Vagina (tissue), 2 donors: ENCODE results near the gene YTHDF2. TPM values are rescaled to one million over a fixed set of nuclear protein-coding genes. Genes with fewer than 3 reads are reported as not detected.
"Not testable (repeated sequence)": the region's sequence is repeated elsewhere in the genome, so short reads cannot be mapped to it uniquely, and the experiment has no call there.

Experiments used
- DNase-seq, 2 donors: peaks; one replicate each; pipeline ENCODE4 v3.0.0-alpha.2; 2017; ENCODE audit errors: extremely low spot score in 2 of 2
- H3K27ac ChIP-seq: fragments of 200-600 bp; sonication (generic); one replicate; pipeline ENCODE4 v1.5.1; 2019
- H3K27me3 ChIP-seq: fragments of 200-600 bp; sonication (generic); one replicate; pipeline ENCODE4 v1.5.1; 2019
- H3K36me3 ChIP-seq, 2 donors: fragments of 200-600 bp; sonication (generic); one replicate each; pipeline ENCODE4 v1.5.1; 2017 to 2019
- H3K4me1 ChIP-seq: fragments of 200-600 bp; sonication (generic); one replicate; pipeline ENCODE4 v1.5.1; 2019
- H3K4me3 ChIP-seq, 2 donors: fragments of 200-600 bp; sonication (generic); 1 replicate in 1 of 2; 2 replicates in 1 of 2; pipeline ENCODE4 v1.5.1; 2016 to 2019
- H3K9me3 ChIP-seq: fragments of 200-600 bp; sonication (generic); one replicate; pipeline ENCODE4 v1.5.1; 2019
- POLR2A ChIP-seq, 2 donors: fragments of 450-650 bp; IDR thresholded peaks; one replicate each; pipeline ENCODE4 v1.6.1; 2017; ENCODE audit warnings: antibody characterized with exemption in 2 of 2, mild to moderate bottlenecking in 2 of 2, moderate library complexity in 2 of 2
- POLR2AphosphoS5 ChIP-seq, 2 donors: sonication (generic); formaldehyde crosslinking; IDR thresholded peaks; one replicate each; pipeline ENCODE4 v1.9.0; 2017; ENCODE audit warnings: antibody characterized with exemption in 2 of 2, mild to moderate bottlenecking in 2 of 2, low read depth in 1 of 2; ENCODE audit not compliant: insufficient read depth in 1 of 2
- intact Hi-C: fragments of 100-400 bp; cut with DNase I; formaldehyde crosslinking; loops from one replicate; pipeline ENCODE4 v1.15.1; 2023
- total RNA-seq: library from RNA; depleted of rRNA; stranded (reverse); fragments of >200 nt; gene quantifications from one replicate; pipeline ENCODE4 v1.2.3, GENCODE V29; 2016
- TF ChIP-seq, protein P1 (sequence below), 3 experiments: fragments of 450-650 bp in 2 of 3; fragments of 200-600 bp in 1 of 3; sonication (generic) in 1 of 3; IDR thresholded peaks; one replicate each; pipeline ENCODE4 v1.5.1; 2017 to 2019; ENCODE audit warnings: antibody characterized with exemption in 3 of 3, mild to moderate bottlenecking in 2 of 3, moderate library complexity in 2 of 3

The YTHDF2 gene
- 61.9 TPM for total RNA-seq

DNA sequence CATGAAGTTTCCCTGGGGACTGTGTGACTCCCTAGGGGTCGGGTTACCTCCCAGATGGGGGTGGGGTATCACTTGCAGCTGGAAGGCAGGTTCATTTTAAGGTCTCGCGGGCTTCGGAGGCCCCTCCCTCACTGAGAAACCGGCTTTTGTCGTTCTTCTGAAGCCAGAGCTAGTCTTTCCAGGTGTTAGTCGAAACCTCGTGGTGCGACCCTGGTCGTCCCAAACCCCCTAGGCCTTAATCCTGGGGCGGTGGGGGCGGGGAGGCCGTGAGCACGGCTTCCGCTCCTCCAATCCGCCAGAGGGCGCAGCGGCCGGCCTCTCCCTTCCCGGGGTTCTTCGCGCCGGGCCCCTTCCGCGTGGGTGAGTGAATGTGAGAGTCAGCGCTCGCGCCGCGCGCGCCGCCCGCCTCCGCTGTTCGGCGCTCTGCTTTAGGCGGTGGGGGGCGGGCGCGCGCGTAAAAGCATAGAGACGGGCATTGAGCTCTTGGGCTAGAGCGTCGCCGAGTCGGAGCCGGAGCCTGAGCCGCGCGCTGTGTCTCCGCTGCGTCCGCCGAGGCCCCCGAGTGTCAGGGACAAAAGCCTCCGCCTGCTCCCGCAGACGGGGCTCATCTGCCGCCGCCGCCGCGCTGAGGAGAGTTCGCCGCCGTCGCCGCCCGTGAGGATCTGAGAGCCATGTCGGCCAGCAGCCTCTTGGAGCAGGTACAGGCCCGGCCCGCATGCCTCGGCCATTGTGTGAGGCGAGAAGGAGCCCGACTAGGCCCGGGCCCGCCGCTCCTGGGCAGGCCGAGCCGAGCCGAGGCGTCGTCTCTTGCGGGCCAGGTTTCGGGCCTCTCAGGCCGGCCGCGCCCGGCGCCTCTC is at the start of gene YTHDF2:
TSS of gene YTHDF2 (plus strand) at position 491 of the 857 bp plus-strand sequence. CDS start at position 672, 181 bp downstream.
- H3K4me3 ChIP-seq: peak within 1 kb of the TSS; percentile 85 to 88
- TF ChIP-seq, protein P1, sequence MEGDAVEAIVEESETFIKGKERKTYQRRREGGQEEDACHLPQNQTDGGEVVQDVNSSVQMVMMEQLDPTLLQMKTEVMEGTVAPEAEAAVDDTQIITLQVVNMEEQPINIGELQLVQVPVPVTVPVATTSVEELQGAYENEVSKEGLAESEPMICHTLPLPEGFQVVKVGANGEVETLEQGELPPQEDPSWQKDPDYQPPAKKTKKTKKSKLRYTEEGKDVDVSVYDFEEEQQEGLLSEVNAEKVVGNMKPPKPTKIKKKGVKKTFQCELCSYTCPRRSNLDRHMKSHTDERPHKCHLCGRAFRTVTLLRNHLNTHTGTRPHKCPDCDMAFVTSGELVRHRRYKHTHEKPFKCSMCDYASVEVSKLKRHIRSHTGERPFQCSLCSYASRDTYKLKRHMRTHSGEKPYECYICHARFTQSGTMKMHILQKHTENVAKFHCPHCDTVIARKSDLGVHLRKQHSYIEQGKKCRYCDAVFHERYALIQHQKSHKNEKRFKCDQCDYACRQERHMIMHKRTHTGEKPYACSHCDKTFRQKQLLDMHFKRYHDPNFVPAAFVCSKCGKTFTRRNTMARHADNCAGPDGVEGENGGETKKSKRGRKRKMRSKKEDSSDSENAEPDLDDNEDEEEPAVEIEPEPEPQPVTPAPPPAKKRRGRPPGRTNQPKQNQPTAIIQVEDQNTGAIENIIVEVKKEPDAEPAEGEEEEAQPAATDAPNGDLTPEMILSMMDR (IDR thresholded peaks at IDR 0.05): peak; percentile 75 to 96 (median 85)
- peak in 1 of 2 donors; percentile 68 for TF ChIP-seq POLR2A (IDR thresholded peaks at IDR 0.05)
- TF ChIP-seq POLR2AphosphoS5 (IDR thresholded peaks at IDR 0.05; ENCODE audit: insufficient read depth in 1 of 2, low read depth in 1 of 2): peak; percentile 83 to 92
- H3K27ac ChIP-seq: peak within 1 kb of the TSS; percentile 85
- DNase-seq: peak in 1 of 2 donors; percentile 92
- peaks cover 0 to 10% of the 10 kb centered on the region in 2 donors for H3K36me3 ChIP-seq
- H3K4me1 ChIP-seq: peaks cover 47% of the 10 kb centered on the region
- no peaks in the 10 kb centered on the region for H3K9me3 ChIP-seq
- intact Hi-C loops: loop anchor here (10.0 kb wide), 1 partner anchor 92 kb away; the partner anchor contains the start of genes RNU11 and TAF12
- no peaks in the 10 kb centered on the region for H3K27me3 ChIP-seq

DNA sequence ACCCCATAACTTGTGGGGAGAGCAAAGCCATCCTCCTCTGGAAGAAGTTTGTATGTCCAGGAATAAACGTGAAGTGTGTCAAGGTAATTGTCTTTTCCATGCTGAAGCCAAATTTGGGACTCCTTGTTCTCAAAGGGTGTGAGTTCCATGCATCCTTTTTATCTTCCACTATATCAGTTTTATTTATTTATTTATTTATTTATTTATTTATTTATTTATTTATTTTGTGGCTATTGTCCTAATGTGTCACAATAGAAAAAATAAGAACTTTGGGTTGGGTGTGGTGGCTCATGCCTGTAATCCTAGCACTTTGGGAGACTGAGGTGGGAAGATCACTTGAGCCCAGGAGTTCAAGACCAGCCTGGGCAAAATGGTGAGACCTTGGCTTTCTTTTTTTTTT is 45.1 kb upstream of the YTHDF2 start:
- DNase-seq, H3K4me3 ChIP-seq: not testable (repeated sequence)
- peaks cover 0 to 31% of the 10 kb centered on the region in 2 donors for H3K36me3 ChIP-seq

DNA sequence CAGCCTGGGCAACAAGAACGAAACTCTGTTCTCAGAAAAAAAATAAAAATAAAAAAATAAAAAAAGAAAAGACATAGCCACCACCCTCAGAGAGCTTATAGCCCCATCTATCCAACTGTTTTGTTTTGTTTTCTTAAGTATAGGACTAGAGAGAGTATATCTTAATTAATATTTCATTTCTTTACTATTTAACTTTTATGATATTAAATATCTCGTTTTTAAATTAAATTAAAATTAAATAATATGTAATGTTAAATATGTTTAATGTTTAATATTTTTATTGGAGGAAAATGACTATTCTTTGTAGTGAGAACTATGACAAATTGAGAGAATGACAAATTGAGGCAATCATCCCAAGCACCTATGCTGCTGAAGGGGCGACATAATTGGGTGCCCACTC is 33.1 kb upstream of the YTHDF2 start:
- H3K27ac ChIP-seq: no peak overlapping the region
- peaks cover 0 to 58% of the 10 kb centered on the region in 2 donors for H3K36me3 ChIP-seq
- no peak overlapping the region for H3K4me3 ChIP-seq
- TF ChIP-seq, protein P1 (IDR thresholded peaks at IDR 0.05): no peak
- TF ChIP-seq POLR2A (IDR thresholded peaks at IDR 0.05) (no peak), POLR2AphosphoS5 (IDR thresholded peaks at IDR 0.05; ENCODE audit: insufficient read depth in 1 of 2, low read depth in 1 of 2) (no peak)
- intact Hi-C loops: no loop called here
- DNase-seq: no peak
- no peaks in the 10 kb centered on the region for H3K9me3 ChIP-seq
- H3K4me1 ChIP-seq: no peaks in the 10 kb centered on the region
- H3K27me3 ChIP-seq: no peaks in the 10 kb centered on the region

More for the DNA sequence above, 45.1 kb upstream of the YTHDF2 start:
- H3K4me1 ChIP-seq, H3K9me3 ChIP-seq, intact Hi-C loops, H3K27ac ChIP-seq, H3K27me3 ChIP-seq: not testable (repeated sequence)

DNA sequence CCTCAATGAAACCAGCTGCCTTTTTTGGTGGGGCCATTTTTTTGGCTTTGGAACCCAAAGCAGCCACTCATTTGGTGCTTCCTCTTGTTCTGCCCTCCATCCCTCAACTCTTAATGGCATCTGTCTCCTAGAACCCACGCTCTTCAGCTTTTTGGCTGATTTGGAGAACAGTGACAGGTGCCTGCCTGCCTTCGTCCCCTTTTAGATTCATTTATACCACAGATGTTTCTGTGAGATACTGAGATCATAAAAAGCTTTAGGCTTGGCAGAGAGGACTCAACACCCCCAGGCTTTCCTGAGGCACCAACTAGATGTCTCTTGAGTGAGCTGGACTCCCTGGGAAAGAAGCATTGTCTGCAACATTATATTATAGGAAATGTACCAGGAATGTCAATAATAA is 20.4 kb upstream of the YTHDF2 start:
- Histone ChIP-seq H3K27ac (no peak overlapping the region), H3K27me3 (no peaks in the 10 kb centered on the region), H3K9me3 (no peaks in the 10 kb centered on the region), H3K4me1 (peaks cover 9% of the 10 kb centered on the region), H3K4me3 (no peak overlapping the region), H3K36me3 (peaks cover 0 to 29% of the 10 kb centered on the region in 2 donors)
- TF ChIP-seq POLR2AphosphoS5 (IDR thresholded peaks at IDR 0.05; ENCODE audit: insufficient read depth in 1 of 2, low read depth in 1 of 2) (no peak), POLR2A (IDR thresholded peaks at IDR 0.05) (no peak)
- TF ChIP-seq, protein P1 (IDR thresholded peaks at IDR 0.05): no peak
- intact Hi-C loops: no loop called here
- DNase-seq: no peak

DNA sequence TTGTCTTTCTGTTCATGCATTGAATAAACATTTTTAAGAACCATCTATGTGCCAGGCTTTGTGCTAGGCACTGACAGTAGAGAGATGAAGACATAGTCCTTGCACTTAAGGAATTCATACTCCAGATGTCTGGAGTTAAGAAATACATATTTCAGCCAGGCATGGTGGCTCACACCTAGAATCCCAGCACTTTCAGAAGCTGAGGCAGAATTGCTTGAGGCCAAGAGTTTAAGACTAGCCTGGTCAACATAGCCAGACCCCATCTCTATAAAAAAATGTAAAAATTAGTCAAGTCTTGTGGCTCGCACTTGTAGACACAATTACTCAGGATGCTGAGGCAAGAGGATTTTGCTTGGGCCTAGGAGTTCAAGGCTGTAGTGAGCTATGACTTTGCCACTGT is 18.6 kb upstream of the YTHDF2 start:
- TF ChIP-seq, protein P1 (IDR thresholded peaks at IDR 0.05): no peak
- TF ChIP-seq POLR2A (IDR thresholded peaks at IDR 0.05) (no peak), POLR2AphosphoS5 (IDR thresholded peaks at IDR 0.05; ENCODE audit: insufficient read depth in 1 of 2, low read depth in 1 of 2) (no peak)
- intact Hi-C loops: no loop called here

More for the DNA sequence above, 18.6 kb upstream of the YTHDF2 start:
- Histone ChIP-seq H3K9me3 (no peaks in the 10 kb centered on the region), H3K4me1 (peaks cover 9% of the 10 kb centered on the region), H3K36me3 (peaks cover 0 to 18% of the 10 kb centered on the region in 2 donors), H3K4me3 (no peak overlapping the region), H3K27me3 (no peaks in the 10 kb centered on the region), H3K27ac (no peak overlapping the region)
- no peak for DNase-seq
